Neural progenitor cell (in vitro differentiated cells): ENCODE measurements around the gene LAMA1. TPM values are rescaled to one million over a fixed set of nuclear protein-coding genes. Genes with fewer than 3 reads are reported as not detected.

Experiments
- DNase-seq: peaks from one replicate; pipeline ENCODE4 v3.0.0-alpha.2; 2016; ENCODE audit warnings: low spot score
- H2AFZ ChIP-seq: fragments of 200-600 bp; sonication (generic); replicated peaks from 2 replicates; pipeline ENCODE4 v1.6.1; 2016; ENCODE audit warnings: antibody characterized with exemption
- H3F3A ChIP-seq: fragments of 200-600 bp; sonication (generic); 2 replicates; pipeline ENCODE4 v1.6.1; 2016; ENCODE audit warnings: antibody characterized with exemption, low read depth
- H3K27ac ChIP-seq: fragments of 200-600 bp; sonication (generic); 2 replicates; pipeline ENCODE4 v1.5.1; 2016; ENCODE audit warnings: mild to moderate bottlenecking
- H3K27me3 ChIP-seq: fragments of 200-600 bp; sonication (generic); 2 replicates; pipeline ENCODE4 v1.6.1; 2016; ENCODE audit warnings: mild to moderate bottlenecking, moderate library complexity
- H3K36me3 ChIP-seq: fragments of 200-600 bp; sonication (generic); 2 replicates; pipeline ENCODE4 v1.5.1; 2016
- H3K4me1 ChIP-seq: fragments of 200-600 bp; sonication (generic); 2 replicates; pipeline ENCODE4 v1.6.1; 2016; ENCODE audit warnings: mixed run types
- H3K4me2 ChIP-seq: fragments of 200-600 bp; sonication (generic); 2 replicates; pipeline ENCODE4 v1.6.1; 2016
- H3K4me3 ChIP-seq: fragments of 200-600 bp; sonication (generic); 2 replicates; pipeline ENCODE4 v1.5.1; 2016
- H3K79me2 ChIP-seq: fragments of 200-600 bp; sonication (generic); 2 replicates; pipeline ENCODE4 v1.6.1; 2016; ENCODE audit warnings: low read depth
- H3K9ac ChIP-seq: fragments of 200-600 bp; sonication (generic); 2 replicates; pipeline ENCODE4 v1.6.1; 2016
- H3K9me3 ChIP-seq: fragments of 200-600 bp; sonication (generic); 2 replicates; pipeline ENCODE4 v1.5.1; 2016; ENCODE audit warnings: low read depth
- H4K20me1 ChIP-seq: fragments of 200-600 bp; sonication (generic); 2 replicates; pipeline ENCODE4 v1.6.1; 2016; ENCODE audit warnings: low read depth
- H3K27ac Mint-ChIP-seq: 3 replicates; pipeline ENCODE4 v1.8.0; 2021; ENCODE audit warnings: mixed read lengths
- H3K27me3 Mint-ChIP-seq: 2 replicates; pipeline ENCODE4 v1.8.0; 2022; ENCODE audit warnings: low read depth, mild to moderate bottlenecking, inconsistent platforms, moderate library complexity, mixed read lengths; ENCODE audit not compliant: insufficient read depth
- H3K36me3 Mint-ChIP-seq: 3 replicates; pipeline ENCODE4 v1.8.0; 2021; ENCODE audit warnings: mixed read lengths
- H3K4me1 Mint-ChIP-seq: 3 replicates; pipeline ENCODE4 v1.8.0; 2021; ENCODE audit warnings: mixed read lengths
- H3K4me3 Mint-ChIP-seq: 3 replicates; pipeline ENCODE4 v1.8.0; 2021; ENCODE audit warnings: mild to moderate bottlenecking, moderate library complexity, mixed read lengths
- H3K9me3 Mint-ChIP-seq: 3 replicates; pipeline ENCODE4 v1.8.0; 2020; ENCODE audit warnings: mixed read lengths
- CTCF ChIP-seq: fragments of 200-600 bp; sonication (generic); IDR thresholded peaks from 2 replicates; pipeline ENCODE4 v1.5.1; 2017; ENCODE audit warnings: antibody characterized with exemption, mild to moderate bottlenecking
- EZH2 ChIP-seq: fragments of 200-600 bp; sonication (generic); IDR thresholded peaks from 2 replicates; pipeline ENCODE4 v1.6.1; 2017; ENCODE audit warnings: antibody characterized with exemption, mild to moderate bottlenecking, moderate library complexity
- EZH2phosphoT487 ChIP-seq: fragments of 200-600 bp; sonication (generic); IDR thresholded peaks from 2 replicates; pipeline ENCODE4 v1.6.1; 2017; ENCODE audit warnings: antibody characterized with exemption
- total RNA-seq: library from RNA; depleted of rRNA; stranded (reverse); fragments of >200 nt; gene quantifications from 2 replicates; pipeline ENCODE4 v1.2.3, GENCODE V29; 2015; ENCODE audit warnings: low replicate concordance

Gene LAMA1
- total RNA-seq, 1 donor from 2014 or later, result 80.3 TPM

GRCh38 chr18:7094427-7094826, 23.2 kb downstream of the LAMA1 start:
- H3K27ac Mint-ChIP-seq, result no peak overlapping the region
- peaks cover 52% of the 10 kb centered on the region for H3K4me1 Mint-ChIP-seq
- peaks cover 31% of the 10 kb centered on the region for H3K4me1 ChIP-seq
- no peaks in the 10 kb centered on the region for H3K9me3 ChIP-seq
- no peak overlapping the region for H2AFZ ChIP-seq
- H3K9me3 Mint-ChIP-seq, result peaks cover 34% of the 10 kb centered on the region
- no peaks in the 10 kb centered on the region for H3K36me3 ChIP-seq
- H3K27me3 ChIP-seq, result no peaks in the 10 kb centered on the region
- TF ChIP-seq EZH2 (no peak), EZH2phosphoT487 (no peak), CTCF (no peak)
- H4K20me1 ChIP-seq, result peaks cover 63% of the 10 kb centered on the region
- no peak overlapping the region for H3K4me3 Mint-ChIP-seq
- no peak overlapping the region for H3K4me3 ChIP-seq
- no peak overlapping the region for H3K27ac ChIP-seq
- DNase-seq, result no peak
- H3F3A ChIP-seq, result peaks cover 15% of the 10 kb centered on the region
- no peak overlapping the region for H3K9ac ChIP-seq
- H3K36me3 Mint-ChIP-seq, result peaks cover 40% of the 10 kb centered on the region
- no peaks in the 10 kb centered on the region for H3K27me3 Mint-ChIP-seq
- no peak overlapping the region for H3K4me2 ChIP-seq
- peaks cover 77% of the 10 kb centered on the region for H3K79me2 ChIP-seq

- Histone ChIP-seq H3K4me3 (no peak overlapping the region), H3K4me2 (peak overlapping the region; percentile 65)
- TF ChIP-seq CTCF, result no peak
Measured at GRCh38 chr18:7090771-7091170, 26.8 kb downstream of the LAMA1 start.

GRCh38 chr18:7089369-7089768, 28.2 kb downstream of the LAMA1 start:
- Histone ChIP-seq H3K4me2 (peak overlapping the region; percentile 45), H3K27me3 (no peaks in the 10 kb centered on the region), H3K9ac (no peak overlapping the region), H3K79me2 (peaks cover 93% of the 10 kb centered on the region), H4K20me1 (peaks cover 75% of the 10 kb centered on the region), H2AFZ (no peak overlapping the region), H3K4me1 (peaks cover 29% of the 10 kb centered on the region), H3K4me3 (no peak overlapping the region), H3K9me3 (no peaks in the 10 kb centered on the region), H3K27ac (no peak overlapping the region), H3K36me3 (no peaks in the 10 kb centered on the region), H3F3A (peaks cover 15% of the 10 kb centered on the region)
- Mint-ChIP-seq H3K4me1 (peaks cover 59% of the 10 kb centered on the region), H3K27me3 (peaks cover 4% of the 10 kb centered on the region), H3K4me3 (no peak overlapping the region), H3K36me3 (peaks cover 33% of the 10 kb centered on the region), H3K9me3 (peaks cover 16% of the 10 kb centered on the region), H3K27ac (peak overlapping the region; percentile 91)
- peak; percentile 21 for DNase-seq
- no peak for TF ChIP-seq EZH2

More at GRCh38 chr18:7090771-7091170, 26.8 kb downstream of the LAMA1 start:
- Mint-ChIP-seq H3K36me3 (peaks cover 39% of the 10 kb centered on the region), H3K27ac (peak overlapping the region; percentile 90), H3K4me3 (peak overlapping the region; percentile 56), H3K4me1 (peaks cover 60% of the 10 kb centered on the region), H3K27me3 (peaks cover 4% of the 10 kb centered on the region), H3K9me3 (peaks cover 23% of the 10 kb centered on the region)
- Histone ChIP-seq H3K36me3 (no peaks in the 10 kb centered on the region), H4K20me1 (peaks cover 82% of the 10 kb centered on the region), H3K9ac (no peak overlapping the region), H2AFZ (no peak overlapping the region), H3K9me3 (no peaks in the 10 kb centered on the region), H3K27ac (no peak overlapping the region), H3K27me3 (no peaks in the 10 kb centered on the region), H3K4me1 (peaks cover 35% of the 10 kb centered on the region), H3F3A (peaks cover 15% of the 10 kb centered on the region), H3K79me2 (peaks cover 92% of the 10 kb centered on the region)
- DNase-seq, result no peak

- peak overlapping the region; percentile 69 for H3K27ac Mint-ChIP-seq
- no peak overlapping the region for H3K27ac ChIP-seq
- no peak overlapping the region for H2AFZ ChIP-seq
Measured at GRCh38 chr18:7084080-7085065, 33.2 kb downstream of the LAMA1 start.

More at GRCh38 chr18:7084080-7085065, 33.2 kb downstream of the LAMA1 start:
- H3K9me3 Mint-ChIP-seq, result peaks cover 10% of the 10 kb centered on the region
- Histone ChIP-seq H4K20me1 (peaks cover 34% of the 10 kb centered on the region), H3K27me3 (no peaks in the 10 kb centered on the region), H3K4me1 (peaks cover 14% of the 10 kb centered on the region), H3K4me2 (no peak overlapping the region), H3K9ac (no peak overlapping the region), H3F3A (peaks cover 6% of the 10 kb centered on the region), H3K79me2 (peaks cover 78% of the 10 kb centered on the region), H3K9me3 (no peaks in the 10 kb centered on the region), H3K36me3 (no peaks in the 10 kb centered on the region), H3K4me3 (no peak overlapping the region)
- TF ChIP-seq EZH2phosphoT487, result no peak
- no peak for TF ChIP-seq EZH2
- TF ChIP-seq CTCF, result no peak
- H3K36me3 Mint-ChIP-seq, result peaks cover 45% of the 10 kb centered on the region
- peaks cover 6% of the 10 kb centered on the region for H3K27me3 Mint-ChIP-seq
- DNase-seq, result no peak
- no peak overlapping the region for H3K4me3 Mint-ChIP-seq
- peaks cover 37% of the 10 kb centered on the region for H3K4me1 Mint-ChIP-seq
